GM18861 (cell line): ENCODE measurements around the gene INHBE.
A peak's percentile ranks its signal among the peaks of the same experiment; 100 is the strongest.

Experiments used
- ATAC-seq: cut with Tn5 transposase; IDR thresholded peaks from one replicate; pipeline ENCODE4 v1.9.1; 2021; ENCODE audit not compliant: unreplicated experiment

Gene INHBE

GRCh38 chr12:57459750-57460467 is 4.8 kb downstream of the INHBE start, which contains the start of gene GLI1:
Gene GLI1 (plus strand): TSS chr12:57459785. CDS start chr12:57463692, 3,907 bp downstream.
- ATAC-seq, result no peak

GRCh38 chr12:57460468-57460784 is 5.3 kb downstream of the INHBE start:
- no peak for ATAC-seq

GRCh38 chr12:57460841-57461275 is 5.8 kb downstream of the INHBE start:
- ATAC-seq, result no peak

- no peak for ATAC-seq
Measured at GRCh38 chr12:57461276-57461916, 6.3 kb downstream of the INHBE start.

GRCh38 chr12:57461917-57462250 is 6.8 kb downstream of the INHBE start:
- ATAC-seq, result no peak

GRCh38 chr12:57462251-57462911 is 7.3 kb downstream of the INHBE start:
- peak; percentile 64 for ATAC-seq

- no peak for ATAC-seq
Measured at GRCh38 chr12:57462912-57463253, 7.8 kb downstream of the INHBE start.

- ATAC-seq, result no peak
Measured at GRCh38 chr12:57464569-57464968, 9.5 kb downstream of the INHBE start.

- no peak for ATAC-seq
Measured at GRCh38 chr12:57465030-57465746, 10.1 kb downstream of the INHBE start.

- no peak for ATAC-seq
Measured at GRCh38 chr12:57465747-57466505, 10.8 kb downstream of the INHBE start.

GRCh38 chr12:57467212-57467874 is 12.2 kb downstream of the INHBE start:
- ATAC-seq, result no peak

GRCh38 chr12:57467915-57468314 is 12.8 kb downstream of the INHBE start:
- ATAC-seq, result no peak

GRCh38 chr12:57469296-57470164 is 14.4 kb downstream of the INHBE start:
- ATAC-seq, result no peak

GRCh38 chr12:57470286-57470969 is 15.3 kb downstream of the INHBE start:
- ATAC-seq, result no peak

- no peak for ATAC-seq
Measured at GRCh38 chr12:57470970-57471656, 16.0 kb downstream of the INHBE start.

GRCh38 chr12:57471661-57472060 is 16.6 kb downstream of the INHBE start:
- ATAC-seq, result no peak

- ATAC-seq, result no peak
Measured at GRCh38 chr12:57472391-57472790, 17.3 kb downstream of the INHBE start.

- no peak for ATAC-seq
Measured at GRCh38 chr12:57473392-57473791, 18.3 kb downstream of the INHBE start.
